K562 treated with DMSO at 1 percent for 24 hours (cell line): Measurements from ENCODE around the gene BOLA3. TPM values are rescaled to one million over a fixed set of nuclear protein-coding genes. Genes with fewer than 3 reads are reported as not detected.

ENCODE experiments used
- total RNA-seq: library from RNA; unstranded; fragments of 300-600 nt; gene quantifications from 2 replicates; pipeline ENCODE4 v1.2.3, GENCODE V29; 2022; ENCODE audit warnings: low read depth; ENCODE audit not compliant: insufficient read depth

Gene BOLA3
- 89.9 and 92.2 TPM in 2 replicates for total RNA-seq

DNA sequence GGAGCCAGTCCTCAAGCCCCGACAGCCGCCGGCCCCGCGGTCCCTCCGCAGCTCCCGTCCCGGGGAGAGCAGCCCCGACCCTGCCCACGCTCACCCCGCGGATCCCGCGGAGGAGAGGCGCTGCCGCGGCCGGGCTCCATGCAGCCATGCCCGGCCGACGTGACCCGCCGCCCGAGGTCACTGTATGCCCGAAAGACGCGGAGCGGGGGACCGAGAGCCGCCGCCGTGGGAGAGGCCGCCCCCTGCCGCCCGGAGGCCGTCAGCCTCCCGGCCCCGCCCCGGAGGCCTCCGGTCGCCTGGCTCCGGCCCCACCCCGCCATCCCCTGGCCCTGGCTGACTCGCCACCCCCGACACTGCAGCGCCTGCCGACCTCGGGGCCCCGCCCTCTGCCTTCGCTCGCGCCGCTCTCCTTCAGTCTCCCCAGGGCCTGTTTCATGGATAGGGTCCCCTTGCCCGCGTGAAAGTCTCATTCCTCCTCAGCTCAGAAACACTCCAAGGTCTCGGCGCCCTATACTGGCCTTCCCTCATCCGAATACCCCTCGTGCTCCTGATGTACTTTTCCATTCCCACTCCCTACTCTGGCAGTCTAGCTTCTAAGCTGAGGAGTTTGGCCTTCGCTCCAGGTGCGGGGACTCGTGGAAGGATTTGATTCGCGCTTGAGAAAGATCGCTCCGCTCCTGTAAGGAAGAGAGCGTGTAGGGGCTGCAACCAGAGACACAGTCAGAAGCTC is at the start of gene BOLA3:
Gene BOLA3, minus strand, starts transcription at position 186 of the 730 bp plus-strand sequence. Its CDS starts 38 bp downstream, at position 148.

GRCh38 chr2:74178211-74179062 is 30.7 kb upstream of the BOLA3 start, which contains the start of gene MOB1A:
Gene MOB1A (minus strand): TSS chr2:74178879. CDS start chr2:74178674, 205 bp downstream.

Other genes starting within 250 kb of the BOLA3 start
- gene DGUOK, start 221.0 kb downstream of the BOLA3 start, total RNA-seq: 101 and 107 TPM in 2 replicates
- gene TET3, start 163.0 kb downstream of the BOLA3 start, total RNA-seq: 10.3 and 10.8 TPM in 2 replicates
- gene MOB1A, start 31.0 kb upstream of the BOLA3 start, total RNA-seq: 45.5 and 65.3 TPM in 2 replicates
- 218 and 227 TPM in 2 replicates for gene MTHFD2, start 50.7 kb upstream of the BOLA3 start, total RNA-seq
- gene SLC4A5, start 195.5 kb upstream of the BOLA3 start, total RNA-seq: 1.1 and 1.4 TPM in 2 replicates
- 94.7 and 97.8 TPM in 2 replicates for gene DCTN1, start 232.4 kb upstream of the BOLA3 start, total RNA-seq